Neural progenitor cell (in vitro differentiated cells): ENCODE data around the gene C11orf52. TPM values are rescaled to one million over a fixed set of nuclear protein-coding genes. Genes with fewer than 3 reads are reported as not detected.
A peak's percentile ranks its signal among the peaks of the same experiment; 100 is the strongest.

Source experiments
- DNase-seq: peaks from one replicate; pipeline ENCODE4 v3.0.0-alpha.2; 2016; ENCODE audit warnings: low spot score
- H2AFZ ChIP-seq: fragments of 200-600 bp; sonication (generic); replicated peaks from 2 replicates; pipeline ENCODE4 v1.6.1; 2016; ENCODE audit warnings: antibody characterized with exemption
- H3F3A ChIP-seq: fragments of 200-600 bp; sonication (generic); 2 replicates; pipeline ENCODE4 v1.6.1; 2016; ENCODE audit warnings: antibody characterized with exemption, low read depth
- H3K27ac ChIP-seq: fragments of 200-600 bp; sonication (generic); 2 replicates; pipeline ENCODE4 v1.5.1; 2016; ENCODE audit warnings: mild to moderate bottlenecking
- H3K27me3 ChIP-seq: fragments of 200-600 bp; sonication (generic); 2 replicates; pipeline ENCODE4 v1.6.1; 2016; ENCODE audit warnings: mild to moderate bottlenecking, moderate library complexity
- H3K36me3 ChIP-seq: fragments of 200-600 bp; sonication (generic); 2 replicates; pipeline ENCODE4 v1.5.1; 2016
- H3K4me1 ChIP-seq: fragments of 200-600 bp; sonication (generic); 2 replicates; pipeline ENCODE4 v1.6.1; 2016; ENCODE audit warnings: mixed run types
- H3K4me2 ChIP-seq: fragments of 200-600 bp; sonication (generic); 2 replicates; pipeline ENCODE4 v1.6.1; 2016
- H3K4me3 ChIP-seq: fragments of 200-600 bp; sonication (generic); 2 replicates; pipeline ENCODE4 v1.5.1; 2016
- H3K79me2 ChIP-seq: fragments of 200-600 bp; sonication (generic); 2 replicates; pipeline ENCODE4 v1.6.1; 2016; ENCODE audit warnings: low read depth
- H3K9ac ChIP-seq: fragments of 200-600 bp; sonication (generic); 2 replicates; pipeline ENCODE4 v1.6.1; 2016
- H3K9me3 ChIP-seq: fragments of 200-600 bp; sonication (generic); 2 replicates; pipeline ENCODE4 v1.5.1; 2016; ENCODE audit warnings: low read depth
- H4K20me1 ChIP-seq: fragments of 200-600 bp; sonication (generic); 2 replicates; pipeline ENCODE4 v1.6.1; 2016; ENCODE audit warnings: low read depth
- H3K27ac Mint-ChIP-seq: 3 replicates; pipeline ENCODE4 v1.8.0; 2021; ENCODE audit warnings: mixed read lengths
- H3K27me3 Mint-ChIP-seq: 2 replicates; pipeline ENCODE4 v1.8.0; 2022; ENCODE audit warnings: low read depth, mild to moderate bottlenecking, inconsistent platforms, moderate library complexity, mixed read lengths; ENCODE audit not compliant: insufficient read depth
- H3K36me3 Mint-ChIP-seq: 3 replicates; pipeline ENCODE4 v1.8.0; 2021; ENCODE audit warnings: mixed read lengths
- H3K4me1 Mint-ChIP-seq: 3 replicates; pipeline ENCODE4 v1.8.0; 2021; ENCODE audit warnings: mixed read lengths
- H3K4me3 Mint-ChIP-seq: 3 replicates; pipeline ENCODE4 v1.8.0; 2021; ENCODE audit warnings: mild to moderate bottlenecking, moderate library complexity, mixed read lengths
- H3K9me3 Mint-ChIP-seq: 3 replicates; pipeline ENCODE4 v1.8.0; 2020; ENCODE audit warnings: mixed read lengths
- EZH2 ChIP-seq: fragments of 200-600 bp; sonication (generic); IDR thresholded peaks from 2 replicates; pipeline ENCODE4 v1.6.1; 2017; ENCODE audit warnings: antibody characterized with exemption, mild to moderate bottlenecking, moderate library complexity
- EZH2phosphoT487 ChIP-seq: fragments of 200-600 bp; sonication (generic); IDR thresholded peaks from 2 replicates; pipeline ENCODE4 v1.6.1; 2017; ENCODE audit warnings: antibody characterized with exemption
- total RNA-seq: library from RNA; depleted of rRNA; stranded (reverse); fragments of >200 nt; gene quantifications from 2 replicates; pipeline ENCODE4 v1.2.3, GENCODE V29; 2015; ENCODE audit warnings: low replicate concordance
- TF ChIP-seq, protein P1 (sequence below): fragments of 200-600 bp; sonication (generic); IDR thresholded peaks from 2 replicates; pipeline ENCODE4 v1.5.1; 2017; ENCODE audit warnings: antibody characterized with exemption, mild to moderate bottlenecking

C11orf52 gene
- total RNA-seq, 1 donor from 2014 or later = not detected

DNA sequence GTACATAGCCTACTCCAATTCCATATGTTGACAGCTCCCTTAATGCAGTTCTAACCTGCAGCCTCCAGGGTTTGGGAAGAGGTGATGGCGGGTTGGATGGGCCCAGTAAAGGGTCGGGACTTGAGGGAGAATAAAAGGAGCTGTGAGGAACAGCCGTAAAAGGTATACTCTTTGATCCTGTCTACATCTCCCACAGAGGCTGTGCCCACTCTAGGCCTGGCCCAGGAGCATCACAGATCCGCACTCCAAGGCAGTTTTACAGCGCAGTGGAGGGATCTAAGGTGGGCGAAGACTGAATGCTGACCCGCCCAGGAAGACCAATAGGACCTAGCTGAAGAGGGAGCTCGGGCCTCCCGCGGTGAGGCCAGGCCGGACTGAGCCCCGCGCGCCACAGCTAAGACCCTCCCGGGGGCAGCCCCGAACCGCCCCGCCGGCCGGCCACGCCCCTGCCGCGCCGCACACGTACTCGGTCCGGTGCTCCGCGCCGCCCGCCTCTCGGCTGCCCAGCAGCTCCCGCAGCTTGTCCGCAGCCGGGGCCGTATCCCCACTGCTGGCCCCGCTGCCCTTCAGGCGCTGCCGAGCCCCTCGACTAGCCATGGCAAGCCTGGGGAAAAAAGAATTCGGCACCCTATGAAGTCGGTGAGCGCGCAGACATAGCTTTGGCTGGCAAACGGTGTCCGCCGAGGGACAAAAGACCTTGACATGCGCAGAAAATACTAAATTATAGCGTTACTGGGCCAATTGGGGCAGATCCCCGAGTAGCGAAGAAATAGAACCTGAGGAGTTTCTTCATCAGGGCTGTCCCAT, 47.6 kb upstream of the C11orf52 start, which contains the start of gene ALG9:
Gene ALG9, minus strand, starts transcription at position 696 of the 807 bp plus-strand sequence. Its CDS starts 99 bp downstream, at position 597.
- H3K27ac ChIP-seq = peak within 1 kb of the TSS; percentile 60
- H3K36me3 ChIP-seq = peaks cover 7% of the 10 kb centered on the region
- Mint-ChIP-seq H3K4me1 (peaks cover 15% of the 10 kb centered on the region), H3K27me3 (peaks cover 5% of the 10 kb centered on the region), H3K4me3 (peak within 1 kb of the TSS; percentile 96), H3K27ac (peak within 1 kb of the TSS; percentile 88), H3K9me3 (no peaks in the 10 kb centered on the region), H3K36me3 (peaks cover 17% of the 10 kb centered on the region)
- H3F3A ChIP-seq = peaks cover 18% of the 10 kb centered on the region
- H3K79me2 ChIP-seq = peaks cover 7% of the 10 kb centered on the region
- H3K4me2 ChIP-seq = peak within 1 kb of the TSS; percentile 86
- no peaks in the 10 kb centered on the region for H4K20me1 ChIP-seq
- TF ChIP-seq EZH2 (no peak), EZH2phosphoT487 (no peak)
- TF ChIP-seq, protein P1, sequence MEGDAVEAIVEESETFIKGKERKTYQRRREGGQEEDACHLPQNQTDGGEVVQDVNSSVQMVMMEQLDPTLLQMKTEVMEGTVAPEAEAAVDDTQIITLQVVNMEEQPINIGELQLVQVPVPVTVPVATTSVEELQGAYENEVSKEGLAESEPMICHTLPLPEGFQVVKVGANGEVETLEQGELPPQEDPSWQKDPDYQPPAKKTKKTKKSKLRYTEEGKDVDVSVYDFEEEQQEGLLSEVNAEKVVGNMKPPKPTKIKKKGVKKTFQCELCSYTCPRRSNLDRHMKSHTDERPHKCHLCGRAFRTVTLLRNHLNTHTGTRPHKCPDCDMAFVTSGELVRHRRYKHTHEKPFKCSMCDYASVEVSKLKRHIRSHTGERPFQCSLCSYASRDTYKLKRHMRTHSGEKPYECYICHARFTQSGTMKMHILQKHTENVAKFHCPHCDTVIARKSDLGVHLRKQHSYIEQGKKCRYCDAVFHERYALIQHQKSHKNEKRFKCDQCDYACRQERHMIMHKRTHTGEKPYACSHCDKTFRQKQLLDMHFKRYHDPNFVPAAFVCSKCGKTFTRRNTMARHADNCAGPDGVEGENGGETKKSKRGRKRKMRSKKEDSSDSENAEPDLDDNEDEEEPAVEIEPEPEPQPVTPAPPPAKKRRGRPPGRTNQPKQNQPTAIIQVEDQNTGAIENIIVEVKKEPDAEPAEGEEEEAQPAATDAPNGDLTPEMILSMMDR = peak; percentile 35
- H3K9me3 ChIP-seq = no peaks in the 10 kb centered on the region
- H2AFZ ChIP-seq = peak within 1 kb of the TSS; percentile 80
- no peaks in the 10 kb centered on the region for H3K27me3 ChIP-seq
- peak within 1 kb of the TSS; percentile 49 for H3K9ac ChIP-seq
- no peaks in the 10 kb centered on the region for H3K4me1 ChIP-seq
- peak; percentile 88 for DNase-seq
- H3K4me3 ChIP-seq = peak within 1 kb of the TSS; percentile 85

DNA sequence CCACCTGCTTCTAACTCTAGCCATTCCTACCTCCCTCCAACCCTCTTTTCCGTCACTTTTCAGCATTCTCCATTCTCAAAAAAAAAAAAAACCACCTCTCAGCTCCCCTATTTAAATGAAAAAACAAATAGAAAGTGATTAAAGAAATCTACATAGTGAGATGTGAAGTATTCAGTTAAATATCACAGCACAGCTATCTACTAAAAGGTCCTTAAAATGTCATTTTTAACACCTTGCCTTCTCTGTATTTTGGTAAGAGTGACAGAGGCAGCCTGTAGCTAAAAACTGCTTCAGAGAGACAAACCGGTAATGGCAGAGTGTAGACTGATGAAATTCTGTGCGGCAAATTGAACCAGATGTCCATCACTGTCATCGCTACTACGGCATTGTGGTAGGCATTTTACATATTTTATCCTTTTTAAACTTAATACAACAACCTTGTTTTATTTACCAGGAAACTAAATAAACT, 47.0 kb upstream of the C11orf52 start:
- Histone ChIP-seq H3K36me3 (peaks cover 7% of the 10 kb centered on the region), H3K79me2 (peaks cover 7% of the 10 kb centered on the region), H3K9me3 (no peaks in the 10 kb centered on the region), H4K20me1 (no peaks in the 10 kb centered on the region), H3K27me3 (no peaks in the 10 kb centered on the region), H3F3A (peaks cover 18% of the 10 kb centered on the region), H3K9ac (peak overlapping the region; percentile 49), H2AFZ (peak overlapping the region; percentile 80), H3K4me1 (no peaks in the 10 kb centered on the region), H3K4me2 (peak overlapping the region; percentile 86), H3K27ac (no peak overlapping the region), H3K4me3 (peak overlapping the region; percentile 85)
- Mint-ChIP-seq H3K9me3 (no peaks in the 10 kb centered on the region), H3K27me3 (peaks cover 5% of the 10 kb centered on the region), H3K4me1 (peaks cover 19% of the 10 kb centered on the region), H3K36me3 (peaks cover 11% of the 10 kb centered on the region), H3K27ac (peak overlapping the region; percentile 88), H3K4me3 (peak overlapping the region; percentile 96)
- TF ChIP-seq, protein P1 = no peak
- TF ChIP-seq EZH2 = no peak
- TF ChIP-seq EZH2phosphoT487 = no peak
- no peak for DNase-seq

DNA sequence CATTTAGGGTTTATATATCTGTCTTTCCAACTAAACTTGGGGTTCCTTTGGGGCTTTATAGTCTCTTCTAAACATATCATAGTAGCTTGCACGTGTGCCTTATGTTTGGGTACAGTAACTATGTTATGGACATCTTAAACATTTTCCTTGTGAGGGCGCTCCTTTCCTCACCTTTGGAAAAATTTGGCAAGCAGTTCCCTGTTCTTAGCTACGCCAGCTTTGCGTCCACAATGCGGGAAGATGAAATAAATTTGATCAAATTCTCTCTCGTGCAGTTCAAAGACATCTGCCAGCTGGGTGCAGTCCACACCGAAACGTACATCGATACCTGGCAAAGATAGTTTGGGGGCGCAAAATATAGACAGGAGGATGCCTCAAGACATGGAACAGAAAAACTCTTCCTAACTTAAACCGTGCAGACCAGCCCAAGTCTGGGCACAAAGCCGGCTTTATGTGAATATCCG, 40.3 kb upstream of the C11orf52 start:
- no peaks in the 10 kb centered on the region for H3K36me3 ChIP-seq
- H3K27ac ChIP-seq = peak overlapping the region; percentile 59
- peaks cover 8% of the 10 kb centered on the region for H3K79me2 ChIP-seq
- H3K9me3 ChIP-seq = no peaks in the 10 kb centered on the region
- H3K27ac Mint-ChIP-seq = peak overlapping the region; percentile 90
- H3K4me1 Mint-ChIP-seq = peaks cover 18% of the 10 kb centered on the region
- peaks cover 14% of the 10 kb centered on the region for H3F3A ChIP-seq
- H3K4me2 ChIP-seq = peak overlapping the region; percentile 77
- H3K9ac ChIP-seq = peak overlapping the region; percentile 17
- peaks cover 3% of the 10 kb centered on the region for H3K27me3 Mint-ChIP-seq
- peaks cover 7% of the 10 kb centered on the region for H3K4me1 ChIP-seq
- H3K4me3 Mint-ChIP-seq = peak overlapping the region; percentile 92
- H3K4me3 ChIP-seq = peak overlapping the region; percentile 73
- H3K36me3 Mint-ChIP-seq = no peaks in the 10 kb centered on the region
- H3K9me3 Mint-ChIP-seq = no peaks in the 10 kb centered on the region
- peak overlapping the region; percentile 74 for H2AFZ ChIP-seq
- H4K20me1 ChIP-seq = no peaks in the 10 kb centered on the region
- DNase-seq = no peak
- no peaks in the 10 kb centered on the region for H3K27me3 ChIP-seq
- TF ChIP-seq EZH2phosphoT487 (no peak), EZH2 (no peak)
- TF ChIP-seq, protein P1 = no peak
